HG03175 (cell line): ENCODE measurements around the gene MEX3B.

Source experiments
- ATAC-seq: cut with Tn5 transposase; IDR thresholded peaks from one replicate; pipeline ENCODE4 v1.9.1; 2021; ENCODE audit warnings: mild to moderate bottlenecking, moderate library complexity; ENCODE audit not compliant: unreplicated experiment

The MEX3B gene

GRCh38 chr15:82045892-82046665 is at the start of gene MEX3B:
Gene MEX3B (minus strand): TSS chr15:82046018. CDS start chr15:82045705, 313 bp downstream.
- peak; percentile 76 for ATAC-seq

GRCh38 chr15:82093774-82094211 is 48.0 kb upstream of the MEX3B start:
- no peak for ATAC-seq

- no peak for ATAC-seq
Measured at GRCh38 chr15:82093325-82093724, 47.5 kb upstream of the MEX3B start.

DNA sequence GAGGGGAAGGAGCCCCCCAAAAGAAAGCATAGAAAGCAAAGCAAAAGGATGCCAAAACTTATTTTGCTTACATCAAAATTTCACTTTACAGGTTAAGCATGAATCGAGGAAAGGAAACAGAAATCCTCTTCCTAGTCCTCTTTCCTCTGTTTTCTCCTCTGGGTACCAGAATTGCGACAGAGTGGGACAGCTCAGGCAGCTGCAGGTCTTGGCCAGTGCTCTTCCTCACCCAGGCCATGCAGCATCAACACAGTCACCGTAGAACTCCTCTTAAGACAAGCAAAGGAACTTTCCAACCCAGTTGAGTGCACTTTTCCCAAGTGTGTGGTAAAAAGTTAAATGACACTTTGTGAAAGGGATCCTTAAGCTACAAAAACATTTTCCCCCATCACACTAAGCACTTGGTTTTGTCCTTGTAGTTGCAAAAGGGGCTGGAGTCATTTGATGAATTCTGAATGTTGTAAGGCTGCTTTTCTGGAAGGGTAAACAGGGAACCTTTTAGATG is 45.9 kb upstream of the MEX3B start:
- ATAC-seq, result no peak

- ATAC-seq, result no peak
Measured at GRCh38 chr15:82086243-82086995, 40.6 kb upstream of the MEX3B start.

DNA sequence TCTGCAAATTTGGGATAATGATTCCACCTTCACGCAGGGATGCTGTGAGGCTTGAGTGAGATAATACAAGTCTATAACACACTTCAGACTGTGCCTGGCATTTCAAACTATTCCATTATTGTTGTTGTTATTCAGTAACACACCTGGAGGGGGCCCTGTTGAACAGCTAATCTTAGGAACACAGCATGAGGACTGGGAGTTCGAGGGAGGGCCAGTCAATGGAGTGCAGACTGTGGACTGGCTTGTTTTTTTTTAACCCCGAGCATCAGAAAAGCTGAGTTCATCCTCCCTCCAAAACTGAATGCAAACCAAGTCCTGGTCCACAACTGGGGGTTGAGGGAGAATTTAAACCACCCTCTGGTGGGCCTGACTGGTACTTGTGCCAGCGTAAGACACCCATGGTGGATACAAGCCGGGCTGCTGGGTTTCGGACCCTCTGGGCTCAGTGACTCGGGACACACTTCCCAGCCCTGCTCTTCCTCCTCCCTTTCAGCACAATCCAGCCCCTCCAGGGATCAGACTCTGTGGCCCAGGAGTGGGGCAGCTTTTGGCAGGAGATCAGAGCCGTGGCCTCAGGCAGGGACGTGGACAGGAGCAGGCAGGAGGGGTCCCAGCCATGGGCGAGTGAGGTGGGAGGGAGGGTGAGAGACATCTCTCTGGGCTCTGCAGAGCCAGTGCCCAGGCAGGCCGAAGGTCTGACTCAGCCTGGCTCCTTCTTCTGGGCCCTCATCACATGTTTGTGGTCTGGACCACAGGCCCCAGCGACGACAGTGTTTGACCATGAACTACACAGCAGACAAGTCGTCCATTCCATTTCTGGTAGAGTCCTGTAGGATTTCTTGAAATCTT is 36.3 kb upstream of the MEX3B start:
- ATAC-seq, result no peak

DNA sequence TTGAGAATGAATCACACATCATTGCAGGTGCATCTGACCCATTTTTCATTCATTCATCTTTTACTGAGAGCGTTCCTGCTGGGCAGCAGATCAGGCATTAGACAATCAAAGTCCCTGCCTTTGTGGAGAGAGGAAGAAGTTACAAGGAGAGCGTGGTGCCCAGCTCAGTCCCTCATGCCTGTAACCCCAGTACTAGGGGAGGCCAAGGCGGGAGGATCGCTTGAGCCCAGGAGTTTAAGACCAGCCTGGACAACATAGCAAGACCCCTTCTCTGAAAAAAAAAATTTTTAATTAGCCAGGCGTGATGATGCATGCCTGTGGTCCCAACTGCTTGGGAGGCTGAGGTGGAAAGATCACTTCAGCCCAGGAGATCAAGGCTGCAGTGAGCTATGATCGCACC is 35.0 kb upstream of the MEX3B start:
- ATAC-seq, result no peak

- no peak for ATAC-seq
Measured at GRCh38 chr15:82079736-82080135, 33.9 kb upstream of the MEX3B start.

- no peak for ATAC-seq
Measured at GRCh38 chr15:82074610-82075009, 28.8 kb upstream of the MEX3B start.

- no peak for ATAC-seq
Measured at GRCh38 chr15:82072926-82073537, 27.2 kb upstream of the MEX3B start.

- ATAC-seq, result no peak
Measured at GRCh38 chr15:82066455-82066854, 20.6 kb upstream of the MEX3B start.

DNA sequence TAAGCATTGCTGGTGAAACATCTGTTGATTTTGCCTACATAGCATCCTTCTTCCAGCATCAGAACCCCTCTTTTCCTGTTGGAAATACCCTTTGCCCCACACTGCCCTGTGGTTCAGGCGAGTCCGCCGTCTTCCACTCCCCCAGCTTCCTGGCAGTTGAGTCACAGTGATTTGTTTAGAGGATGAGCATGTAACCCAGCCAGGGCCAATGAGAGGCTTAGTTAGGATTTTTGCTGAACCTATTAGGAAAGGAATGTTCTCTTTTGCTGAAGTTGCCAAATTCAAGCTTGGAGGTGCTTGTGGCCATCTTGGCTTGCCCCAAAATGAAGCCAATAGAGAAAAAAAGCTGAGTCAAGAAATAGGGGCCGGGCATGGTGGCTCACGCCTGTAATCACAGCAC is 19.0 kb upstream of the MEX3B start:
- no peak for ATAC-seq

GRCh38 chr15:82062479-82063454 is 16.9 kb upstream of the MEX3B start:
- no peak for ATAC-seq

GRCh38 chr15:82060817-82061216 is 15.0 kb upstream of the MEX3B start:
- ATAC-seq, result no peak

- no peak for ATAC-seq
Measured at GRCh38 chr15:82058517-82059204, 12.8 kb upstream of the MEX3B start.

DNA sequence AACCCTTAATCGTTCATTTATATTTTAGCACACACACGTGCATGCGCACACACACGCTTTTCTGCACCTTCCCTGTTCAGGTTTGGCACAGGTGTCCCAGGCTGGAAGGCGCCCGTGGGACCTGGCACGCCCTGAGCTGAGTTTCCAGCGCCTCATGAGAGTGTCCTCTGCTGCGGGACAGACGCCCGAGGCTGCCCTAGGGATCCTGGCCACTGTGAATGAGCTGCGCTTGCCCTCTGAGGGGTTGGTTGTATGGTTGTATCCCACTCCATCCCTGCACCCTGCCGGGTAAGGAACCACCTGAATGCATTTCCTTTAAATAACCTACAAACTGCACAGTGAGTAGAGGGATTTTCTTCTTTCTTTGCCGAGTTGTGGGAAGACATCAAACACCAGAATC is 12.2 kb upstream of the MEX3B start:
- ATAC-seq, result no peak

DNA sequence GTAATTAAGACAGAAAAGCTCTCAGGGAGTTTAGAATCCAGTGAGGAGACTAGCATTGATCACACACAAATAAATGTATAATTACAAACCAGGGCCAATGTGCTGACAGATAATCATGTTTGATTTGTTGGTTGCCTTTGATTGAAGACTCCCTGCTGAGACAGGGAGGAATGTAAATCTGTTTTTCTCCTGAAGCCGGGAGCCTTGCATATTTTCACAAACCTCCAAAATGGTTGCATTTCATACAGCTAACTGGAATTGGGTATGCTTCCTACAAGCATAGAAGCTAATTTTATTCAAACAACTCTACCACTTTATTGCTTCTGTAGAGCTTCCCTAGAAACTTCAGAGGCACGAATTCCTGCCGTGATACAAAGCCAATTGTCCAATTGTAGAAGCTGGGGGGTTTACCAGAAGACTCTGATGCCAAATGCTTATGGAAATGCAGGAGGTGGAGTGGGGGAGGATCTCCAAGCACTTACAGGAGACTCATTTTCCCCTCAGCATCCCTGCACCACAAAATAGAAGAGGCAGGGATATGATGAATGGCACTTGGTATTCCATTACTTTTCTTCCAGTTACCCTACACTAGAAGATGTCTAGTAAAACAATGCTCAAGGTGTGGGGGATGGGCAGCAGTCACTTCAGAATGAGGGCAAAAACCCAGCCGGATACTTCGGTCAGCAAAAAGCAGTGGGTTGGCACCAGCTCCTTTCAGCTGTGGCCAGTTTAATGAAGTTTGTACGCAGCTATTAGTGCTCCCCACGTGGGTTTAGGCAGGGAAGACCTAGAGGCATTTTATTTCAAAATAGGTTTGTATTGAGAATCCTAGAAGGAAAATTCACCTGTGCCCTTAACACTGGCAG is 11.4 kb upstream of the MEX3B start:
- ATAC-seq, result no peak

DNA sequence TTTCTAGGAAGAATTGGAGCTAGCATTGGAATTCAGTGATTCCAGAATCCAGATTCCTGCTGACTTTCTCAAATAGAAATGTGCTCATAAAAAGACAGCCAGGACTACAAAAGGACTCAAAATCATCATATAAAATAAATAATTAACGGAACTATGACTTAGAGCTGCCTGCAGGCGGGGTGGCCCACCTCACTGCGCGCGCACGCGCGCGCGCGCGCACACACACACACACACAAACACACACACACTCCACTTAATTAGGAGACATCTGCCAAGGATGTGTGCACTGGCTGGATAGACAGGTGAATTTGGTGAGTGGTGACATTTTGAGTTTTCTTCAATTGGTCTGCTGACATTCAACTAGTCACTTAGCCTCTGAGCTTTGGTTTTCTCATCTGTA is 6.9 kb upstream of the MEX3B start:
- ATAC-seq, result no peak
